ENCODE data around the gene ADNP. TPM values are rescaled to one million over a fixed set of nuclear protein-coding genes. Genes with fewer than 3 reads are reported as not detected.

Gene ADNP
- polyA plus RNA-seq, 3 donors, result 1.4 to 16.6 (median 3.3) TPM

DNA sequence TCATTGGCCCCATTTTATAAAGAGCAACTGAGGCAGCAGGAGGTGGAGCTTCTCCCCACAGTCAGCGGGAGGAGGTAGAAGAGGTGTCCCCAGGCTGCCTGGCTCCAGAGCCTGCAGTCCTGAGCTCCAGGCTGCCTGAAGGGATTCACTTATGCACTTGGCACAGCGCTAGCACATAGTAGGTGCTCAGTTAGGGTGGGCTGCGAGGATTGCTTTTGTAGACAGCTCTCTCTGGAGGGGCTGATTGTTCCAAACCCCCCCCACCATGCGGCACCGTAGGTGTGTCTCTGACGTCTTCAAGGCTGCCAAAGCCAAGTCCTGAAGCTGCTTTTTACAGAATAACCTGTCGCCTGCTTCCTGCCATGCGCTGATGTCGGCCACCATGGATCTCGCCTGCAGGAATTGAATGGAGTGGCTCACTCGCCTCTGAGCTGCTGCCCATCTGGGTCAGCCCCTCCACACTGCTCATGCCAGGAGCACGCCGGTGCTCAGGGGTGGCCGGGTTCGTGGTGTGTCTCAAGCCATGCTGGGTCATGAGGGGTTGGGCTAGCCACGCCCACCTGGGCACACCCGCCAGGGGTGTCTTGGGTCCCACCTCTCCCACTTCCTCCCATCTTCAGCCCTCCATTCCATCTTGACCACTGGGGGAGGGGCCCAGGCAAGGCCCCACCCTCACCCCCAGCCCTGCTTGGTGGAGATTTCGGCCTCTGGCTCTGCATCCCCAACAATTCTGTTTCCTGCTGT, 76.6 kb downstream of the ADNP start:
- no peak for DNase-seq
- Histone ChIP-seq H3K9ac (ENCODE audit: insufficient read depth, low read length, poor library complexity, severe bottlenecking) (no peak overlapping the region), H3K4me1 (ENCODE audit: control insufficient read depth in 1 of 2, insufficient read depth in 2 of 2, low read length in 2 of 2) (peaks cover 0 to 4% of the 10 kb centered on the region in 2 donors), H3K79me2 (ENCODE audit: insufficient read depth, low read length) (no peaks in the 10 kb centered on the region), H3K4me3 (replicated peaks in 1 of 3; ENCODE audit: low read depth in 2 of 3, low read length in 3 of 3) (no peak overlapping the region), H4K20me1 (ENCODE audit: insufficient read depth, low read length) (no peaks in the 10 kb centered on the region), H3K36me3 (replicated peaks in 1 of 2; ENCODE audit: control insufficient read depth in 1 of 2, insufficient read depth in 2 of 2, low read length in 2 of 2) (no peaks in the 10 kb centered on the region), H3K27me3 (ENCODE audit: control insufficient read depth in 2 of 2, insufficient read depth in 2 of 2, low read length in 2 of 2) (no peaks in the 10 kb centered on the region), H3K4me2 (replicated peaks; ENCODE audit: extremely low read depth, low read length, poor library complexity, severe bottlenecking) (no peak overlapping the region), H3K27ac (ENCODE audit: low read depth in 1 of 2, low read length in 2 of 2) (no peak overlapping the region), H2AFZ (ENCODE audit: insufficient read depth, low read depth, low read length, poor library complexity, severe bottlenecking) (no peak overlapping the region), H3K9me3 (replicated peaks in 1 of 2; ENCODE audit: control insufficient read depth in 1 of 2, insufficient read depth in 1 of 2, low read length in 2 of 2) (no peaks in the 10 kb centered on the region)
- H3K4me3 Mint-ChIP-seq, result no peak overlapping the region
- 92% methylated on average over 14 of the region's 18 CpGs for WGBS (ENCODE audit: insufficient coverage)
- no peaks in the 10 kb centered on the region for H3K9me3 Mint-ChIP-seq
- H3K27ac Mint-ChIP-seq, result no peak overlapping the region
- intact Hi-C loops (cut with micrococcal nuclease), result no loop called here
- no peaks in the 10 kb centered on the region for H3K27me3 Mint-ChIP-seq (ENCODE audit: low read depth in 3 of 3)
- H3K4me1 Mint-ChIP-seq, result peaks cover 7% of the 10 kb centered on the region
- TF ChIP-seq, protein P1, sequence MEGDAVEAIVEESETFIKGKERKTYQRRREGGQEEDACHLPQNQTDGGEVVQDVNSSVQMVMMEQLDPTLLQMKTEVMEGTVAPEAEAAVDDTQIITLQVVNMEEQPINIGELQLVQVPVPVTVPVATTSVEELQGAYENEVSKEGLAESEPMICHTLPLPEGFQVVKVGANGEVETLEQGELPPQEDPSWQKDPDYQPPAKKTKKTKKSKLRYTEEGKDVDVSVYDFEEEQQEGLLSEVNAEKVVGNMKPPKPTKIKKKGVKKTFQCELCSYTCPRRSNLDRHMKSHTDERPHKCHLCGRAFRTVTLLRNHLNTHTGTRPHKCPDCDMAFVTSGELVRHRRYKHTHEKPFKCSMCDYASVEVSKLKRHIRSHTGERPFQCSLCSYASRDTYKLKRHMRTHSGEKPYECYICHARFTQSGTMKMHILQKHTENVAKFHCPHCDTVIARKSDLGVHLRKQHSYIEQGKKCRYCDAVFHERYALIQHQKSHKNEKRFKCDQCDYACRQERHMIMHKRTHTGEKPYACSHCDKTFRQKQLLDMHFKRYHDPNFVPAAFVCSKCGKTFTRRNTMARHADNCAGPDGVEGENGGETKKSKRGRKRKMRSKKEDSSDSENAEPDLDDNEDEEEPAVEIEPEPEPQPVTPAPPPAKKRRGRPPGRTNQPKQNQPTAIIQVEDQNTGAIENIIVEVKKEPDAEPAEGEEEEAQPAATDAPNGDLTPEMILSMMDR (IDR thresholded peaks at IDR 0.05), result no peak
- no peaks in the 10 kb centered on the region for H3K36me3 Mint-ChIP-seq

DNA sequence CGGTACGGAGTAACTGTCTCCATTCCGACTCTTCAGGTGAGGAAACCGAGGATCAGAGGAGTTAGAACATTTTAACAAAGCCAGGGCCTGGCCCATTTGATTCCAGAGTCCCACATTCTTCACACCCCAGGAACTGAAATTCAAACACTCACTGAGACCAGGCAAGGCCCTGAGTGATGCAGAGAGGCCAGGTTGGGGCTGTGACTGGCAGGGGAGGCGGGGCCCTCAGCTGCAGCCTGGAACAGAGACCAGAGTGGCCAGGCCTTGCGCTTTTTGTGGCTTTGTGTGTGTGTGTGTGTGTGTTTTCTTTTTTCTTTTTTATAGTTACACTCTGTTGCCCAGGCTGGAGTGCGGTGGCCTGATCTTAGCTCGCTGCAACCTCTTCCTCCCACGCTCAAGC, 79.2 kb downstream of the ADNP start:
- no peaks in the 10 kb centered on the region for H3K36me3 ChIP-seq (replicated peaks in 1 of 2; ENCODE audit: control insufficient read depth in 1 of 2, insufficient read depth in 2 of 2, low read length in 2 of 2)
- TF ChIP-seq, protein P1 (IDR thresholded peaks at IDR 0.05), result no peak
- intact Hi-C loops (cut with micrococcal nuclease), result no loop called here
- no peak overlapping the region for H3K9ac ChIP-seq (ENCODE audit: insufficient read depth, low read length, poor library complexity, severe bottlenecking)
- no peak overlapping the region for H3K4me2 ChIP-seq (replicated peaks; ENCODE audit: extremely low read depth, low read length, poor library complexity, severe bottlenecking)
- H3K27me3 ChIP-seq (ENCODE audit: control insufficient read depth in 2 of 2, insufficient read depth in 2 of 2, low read length in 2 of 2), result no peaks in the 10 kb centered on the region
- H3K4me1 ChIP-seq (ENCODE audit: control insufficient read depth in 1 of 2, insufficient read depth in 2 of 2, low read length in 2 of 2), result peaks cover 13 to 16% of the 10 kb centered on the region in 2 donors
- Mint-ChIP-seq H3K4me1 (peaks cover 23% of the 10 kb centered on the region), H3K9me3 (no peaks in the 10 kb centered on the region), H3K27ac (no peak overlapping the region), H3K27me3 (ENCODE audit: low read depth in 3 of 3) (peaks cover 0 to 4% (median 3%) of the 10 kb centered on the region in 3 donors), H3K4me3 (peak overlapping the region in 1 of 2 donors; percentile 18), H3K36me3 (no peaks in the 10 kb centered on the region)
- H3K9me3 ChIP-seq (replicated peaks in 1 of 2; ENCODE audit: control insufficient read depth in 1 of 2, insufficient read depth in 1 of 2, low read length in 2 of 2), result no peaks in the 10 kb centered on the region
- DNase-seq, result no peak
- no peak overlapping the region for H3K4me3 ChIP-seq (replicated peaks in 1 of 3; ENCODE audit: low read depth in 2 of 3, low read length in 3 of 3)
- H3K27ac ChIP-seq (ENCODE audit: low read depth in 1 of 2, low read length in 2 of 2), result no peak overlapping the region
- no peaks in the 10 kb centered on the region for H3K79me2 ChIP-seq (ENCODE audit: insufficient read depth, low read length)
- no peaks in the 10 kb centered on the region for H4K20me1 ChIP-seq (ENCODE audit: insufficient read depth, low read length)
- no CpG with 5 or more reads among the region's 9 CpGs for WGBS (ENCODE audit: insufficient coverage)
- no peak overlapping the region for H2AFZ ChIP-seq (ENCODE audit: insufficient read depth, low read depth, low read length, poor library complexity, severe bottlenecking)
